Prostate gland (tissue), 2 donors: Measurements from ENCODE around the gene DUS1L. TPM values are rescaled to one million over a fixed set of nuclear protein-coding genes. Genes with fewer than 3 reads are reported as not detected.

ENCODE experiments used
- DNase-seq: peaks from one replicate; pipeline ENCODE4 v3.0.0-alpha.2; 2019; ENCODE audit warnings: low spot score
- H3K27ac ChIP-seq, 2 donors: fragments of 200-600 bp; sonication (generic); 2 replicates each; pipeline ENCODE4 v1.5.1; 2017 to 2019
- H3K27me3 ChIP-seq: fragments of 200-600 bp; sonication (generic); replicated peaks from 2 replicates; pipeline ENCODE4 v1.5.1; 2019; ENCODE audit not compliant: insufficient read depth
- H3K36me3 ChIP-seq, 2 donors: fragments of 200-600 bp; sonication (generic); 1 replicate in 1 of 2; 2 replicates in 1 of 2; pipeline versions ENCODE4 v1.5.1 to v1.8.1; 2017 to 2019
- H3K4me1 ChIP-seq: fragments of 200-600 bp; sonication (generic); replicated peaks from 2 replicates; pipeline ENCODE4 v1.5.1; 2019
- H3K4me3 ChIP-seq, 2 donors: fragments of 200-600 bp; sonication (generic); 2 replicates each; pipeline ENCODE4 v1.5.1; 2017 to 2019
- H3K9me3 ChIP-seq: fragments of 200-600 bp; sonication (generic); 2 replicates; pipeline ENCODE4 v1.5.1; 2017
- CTCF ChIP-seq, 4 experiments: fragments of 200-600 bp in 2 of 4; fragments of 450-650 bp in 2 of 4; sonication (generic) in 2 of 4; IDR thresholded peaks; 1 replicate in 3 of 4; 2 replicates in 1 of 4; pipeline ENCODE4 v1.5.1; 2016 to 2019; ENCODE audit warnings: antibody characterized with exemption in 4 of 4, mild to moderate bottlenecking in 2 of 4, moderate library complexity in 2 of 4
- POLR2A ChIP-seq: fragments of 450-650 bp; IDR thresholded peaks from one replicate; pipeline ENCODE4 v1.6.1; 2016; ENCODE audit warnings: antibody characterized with exemption, mild to moderate bottlenecking
- POLR2AphosphoS5 ChIP-seq: sonication (generic); formaldehyde crosslinking; IDR thresholded peaks from one replicate; pipeline ENCODE4 v1.6.1; 2017; ENCODE audit warnings: antibody characterized with exemption
- WGBS: methylation state at CpG from one replicate; pipeline ENCODE4 v1.1.5; 2018; 5-methylcytosine and 5-hydroxymethylcytosine counted together
- intact Hi-C: fragments of 100-400 bp; cut with DNase I; formaldehyde crosslinking; loops from one replicate; pipeline ENCODE4 v1.14.2; 2022
- total RNA-seq, 2 donors: library from RNA; depleted of rRNA; stranded (reverse); fragments of >200 nt; gene quantifications; one replicate each; pipeline ENCODE4 v1.1.0, GENCODE V29; 2016

DUS1L gene
- total RNA-seq, 2 donors from 2014 or later = 95.9 to 119 TPM

GRCh38 chr17:82080789-82081464 is 15.3 kb upstream of the DUS1L start:
- intact Hi-C loops = no loop called here
- DNase-seq = no peak

GRCh38 chr17:82080048-82080788 is 14.6 kb upstream of the DUS1L start:
- intact Hi-C loops = no loop called here
- peaks cover 47 to 48% of the 10 kb centered on the region in 2 donors for H3K36me3 ChIP-seq
- no peak overlapping the region for H3K27ac ChIP-seq
- no peaks in the 10 kb centered on the region for H3K4me1 ChIP-seq
- H3K27me3 ChIP-seq = no peaks in the 10 kb centered on the region
- H3K9me3 ChIP-seq = no peaks in the 10 kb centered on the region
- 91% methylated on average over 36 of the region's 36 CpGs for WGBS
- no peak for TF ChIP-seq POLR2A
- TF ChIP-seq CTCF (IDR thresholded peaks at IDR 0.05) = no peak
- TF ChIP-seq POLR2AphosphoS5 = no peak
- DNase-seq = no peak
- no peak overlapping the region for H3K4me3 ChIP-seq

More at GRCh38 chr17:82080789-82081464, 15.3 kb upstream of the DUS1L start:
- H3K27ac ChIP-seq = no peak overlapping the region
- no peaks in the 10 kb centered on the region for H3K4me1 ChIP-seq
- no peaks in the 10 kb centered on the region for H3K27me3 ChIP-seq
- no peak overlapping the region for H3K4me3 ChIP-seq
- H3K36me3 ChIP-seq = peaks cover 50 to 55% of the 10 kb centered on the region in 2 donors
- 92% methylated on average over 41 of the region's 44 CpGs for WGBS
- no peak for TF ChIP-seq POLR2A
- no peaks in the 10 kb centered on the region for H3K9me3 ChIP-seq

DNA sequence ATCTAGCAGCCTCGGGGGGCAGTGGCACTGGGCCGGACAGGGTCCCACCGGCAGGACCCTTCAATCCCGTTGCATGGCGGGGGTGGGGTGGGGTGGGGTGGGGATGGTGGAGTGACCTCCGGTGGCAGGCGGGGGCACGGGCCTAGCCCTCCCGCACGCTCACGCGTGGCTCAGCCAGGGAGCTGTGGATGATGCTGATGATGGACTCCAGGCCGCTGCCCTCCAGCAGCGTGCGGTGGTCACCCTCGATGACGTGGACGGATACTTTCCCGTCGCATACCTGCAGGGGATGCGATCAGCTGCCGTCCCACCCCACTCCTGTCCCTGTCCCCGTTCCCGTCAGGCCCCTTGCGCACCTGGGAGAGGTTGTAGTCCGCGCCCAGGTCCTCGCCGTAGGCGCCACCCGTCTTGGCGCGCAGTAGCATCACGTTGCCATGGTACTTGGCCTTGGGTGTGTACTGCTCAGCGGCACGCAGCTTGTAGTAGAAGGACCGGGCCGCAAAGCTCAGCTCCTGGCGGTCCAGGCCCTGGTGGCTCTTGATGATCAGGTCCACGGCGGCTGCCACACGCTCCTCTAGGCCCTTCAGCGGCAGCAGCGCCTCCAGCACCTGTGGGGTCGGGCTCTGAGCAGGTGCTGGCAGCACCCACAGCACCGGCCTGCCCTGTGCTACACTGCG is 13.5 kb upstream of the DUS1L start:
- no peak for TF ChIP-seq CTCF (IDR thresholded peaks at IDR 0.05)
- TF ChIP-seq POLR2A = no peak

GRCh38 chr17:82078433-82078832 is 12.8 kb upstream of the DUS1L start:
- TF ChIP-seq CTCF (IDR thresholded peaks at IDR 0.05) (no peak), POLR2AphosphoS5 (no peak), POLR2A (no peak)
- no peak overlapping the region for H3K27ac ChIP-seq
- DNase-seq = no peak
- H3K27me3 ChIP-seq = no peaks in the 10 kb centered on the region
- peaks cover 30 to 31% of the 10 kb centered on the region in 2 donors for H3K36me3 ChIP-seq
- 89% methylated on average over 9 of the region's 18 CpGs for WGBS
- intact Hi-C loops = no loop called here
- H3K4me1 ChIP-seq = no peaks in the 10 kb centered on the region
- no peak overlapping the region for H3K4me3 ChIP-seq
- H3K9me3 ChIP-seq = no peaks in the 10 kb centered on the region

More for the DNA sequence above, 13.5 kb upstream of the DUS1L start:
- DNase-seq = no peak
- peaks cover 37 to 38% of the 10 kb centered on the region in 2 donors for H3K36me3 ChIP-seq
- H3K9me3 ChIP-seq = no peaks in the 10 kb centered on the region
- H3K4me1 ChIP-seq = no peaks in the 10 kb centered on the region
- H3K27ac ChIP-seq = no peak overlapping the region
- 92% methylated on average over 35 of the region's 47 CpGs for WGBS
- intact Hi-C loops = no loop called here
- H3K27me3 ChIP-seq = no peaks in the 10 kb centered on the region
- no peak overlapping the region for H3K4me3 ChIP-seq

DNA sequence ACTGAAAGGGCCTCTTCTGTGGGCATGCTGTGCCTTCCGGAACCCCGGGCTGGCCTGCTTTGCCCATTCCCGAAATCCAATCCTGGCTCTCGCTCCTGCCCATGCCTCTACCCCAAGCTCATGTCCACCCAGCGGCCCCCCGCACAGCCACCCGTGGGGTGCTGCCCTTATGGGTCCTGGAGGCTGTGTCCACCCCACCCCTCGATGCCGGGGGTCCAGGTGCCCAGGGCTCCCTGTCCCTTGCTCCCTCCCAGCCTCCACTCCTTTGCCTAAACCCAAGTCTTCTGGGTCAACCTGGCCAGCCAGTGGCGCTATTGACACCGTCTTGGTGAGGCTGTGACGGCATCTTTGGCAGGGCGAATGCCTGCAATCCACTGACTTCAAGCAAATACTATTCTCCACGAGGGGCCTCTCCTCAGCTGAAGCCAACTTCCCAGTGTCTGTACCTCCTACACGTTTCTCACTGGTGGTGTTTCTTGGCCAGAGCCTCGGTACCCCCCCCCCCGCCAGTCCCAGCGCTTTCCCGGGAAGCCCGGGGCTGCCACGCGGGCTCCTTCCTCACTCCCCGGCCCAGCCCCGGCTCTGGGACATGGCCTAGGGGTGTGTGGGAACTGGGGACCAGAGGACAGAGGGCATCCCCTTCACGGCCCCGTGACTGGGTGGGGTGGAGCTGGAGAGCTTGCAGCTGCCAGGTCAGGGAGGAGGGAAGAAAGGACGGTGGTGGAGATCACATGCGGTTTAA is 12.2 kb upstream of the DUS1L start:
- WGBS = 70% methylated on average over 28 of the region's 28 CpGs
- Histone ChIP-seq H3K9me3 (no peaks in the 10 kb centered on the region), H3K36me3 (peaks cover 24 to 25% of the 10 kb centered on the region in 2 donors), H3K27me3 (no peaks in the 10 kb centered on the region), H3K4me1 (no peaks in the 10 kb centered on the region), H3K27ac (no peak overlapping the region), H3K4me3 (no peak overlapping the region)
- TF ChIP-seq CTCF (IDR thresholded peaks at IDR 0.05) (no peak), POLR2AphosphoS5 (no peak), POLR2A (no peak)
- intact Hi-C loops = no loop called here
- no peak for DNase-seq
